Tibial artery (tissue), 4 donors: ENCODE measurements around the gene COMMD3.

Experiments used
- DNase-seq, 2 donors: peaks; one replicate each; pipeline ENCODE4 v3.0.0-alpha.2; 2019
- H3K27ac ChIP-seq, 2 donors: fragments of 200-600 bp; sonication (generic) in 1 of 2; 1 replicate in 1 of 2; 2 replicates in 1 of 2; pipeline ENCODE4 v1.5.1; 2018 to 2019; ENCODE audit warnings: mild to moderate bottlenecking in 1 of 2
- H3K27me3 ChIP-seq, 2 donors: fragments of 200-600 bp; sonication (generic) in 1 of 2; one replicate each; pipeline versions ENCODE4 v1.5.1 to v1.6.0; 2016 to 2019
- H3K36me3 ChIP-seq, 3 donors: fragments of 200-600 bp; sonication (generic) in 2 of 3; one replicate each; pipeline ENCODE4 v1.5.1; 2016 to 2019; ENCODE audit warnings: mild to moderate bottlenecking in 2 of 3
- H3K4me1 ChIP-seq, 4 donors: fragments of 200-600 bp; sonication (generic) in 2 of 4; 1 replicate in 3 of 4; 2 replicates in 1 of 4; pipeline ENCODE4 v1.5.1; 2016 to 2019
- H3K4me3 ChIP-seq, 2 donors: fragments of 200-600 bp; sonication (generic) in 1 of 2; 1 replicate in 1 of 2; 2 replicates in 1 of 2; pipeline ENCODE4 v1.5.1; 2018 to 2019; ENCODE audit warnings: mild to moderate bottlenecking in 2 of 2
- H3K9me3 ChIP-seq, 3 donors: fragments of 200-600 bp; sonication (generic) in 1 of 3; one replicate each; pipeline ENCODE4 v1.5.1; 2016 to 2019
- CTCF ChIP-seq, 2 experiments: fragments of 200-600 bp in 1 of 2; fragments of 450-650 bp in 1 of 2; IDR thresholded peaks; one replicate each; pipeline ENCODE4 v1.5.1; 2017 to 2019; ENCODE audit warnings: antibody characterized with exemption in 2 of 2, mild to moderate bottlenecking in 1 of 2, moderate library complexity in 1 of 2
- intact Hi-C: fragments of 100-400 bp; cut with DNase I; formaldehyde crosslinking; loops from one replicate; pipeline ENCODE4 v1.15.0; 2023; ENCODE audit warnings: low total_unique reads

COMMD3 gene

GRCh38 chr10:22366435-22366703 lies 50.2 kb downstream of the COMMD3 start:
- Histone ChIP-seq H3K4me3 (no peak overlapping the region), H3K27ac (no peak overlapping the region), H3K4me1 (no peaks in the 10 kb centered on the region), H3K36me3 (no peaks in the 10 kb centered on the region), H3K9me3 (no peaks in the 10 kb centered on the region), H3K27me3 (peaks cover 0 to 13% of the 10 kb centered on the region in 2 donors)
- no peak for TF ChIP-seq CTCF (IDR thresholded peaks at IDR 0.05)
- intact Hi-C loops: no loop called here
- no peak for DNase-seq

GRCh38 chr10:22366771-22367170 lies 50.6 kb downstream of the COMMD3 start:
- Histone ChIP-seq H3K9me3 (no peaks in the 10 kb centered on the region), H3K27me3 (peaks cover 0 to 13% of the 10 kb centered on the region in 2 donors), H3K4me1 (no peaks in the 10 kb centered on the region), H3K27ac (no peak overlapping the region), H3K36me3 (no peaks in the 10 kb centered on the region), H3K4me3 (no peak overlapping the region)
- intact Hi-C loops: no loop called here
- no peak for TF ChIP-seq CTCF (IDR thresholded peaks at IDR 0.05)
- no peak for DNase-seq

GRCh38 chr10:22367471-22367870 lies 51.3 kb downstream of the COMMD3 start:
- H3K36me3 ChIP-seq: no peaks in the 10 kb centered on the region
- TF ChIP-seq CTCF (IDR thresholded peaks at IDR 0.05): no peak
- H3K4me1 ChIP-seq: no peaks in the 10 kb centered on the region
- no peak for DNase-seq
- H3K27ac ChIP-seq: no peak overlapping the region
- peaks cover 0 to 12% of the 10 kb centered on the region in 2 donors for H3K27me3 ChIP-seq
- intact Hi-C loops: no loop called here
- H3K9me3 ChIP-seq: no peaks in the 10 kb centered on the region
- H3K4me3 ChIP-seq: no peak overlapping the region

GRCh38 chr10:22368402-22368801 lies 52.2 kb downstream of the COMMD3 start:
- H3K27ac ChIP-seq: no peak overlapping the region
- TF ChIP-seq CTCF (IDR thresholded peaks at IDR 0.05): no peak
- no peak for DNase-seq
- H3K4me1 ChIP-seq: no peaks in the 10 kb centered on the region
- peaks cover 0 to 7% of the 10 kb centered on the region in 2 donors for H3K27me3 ChIP-seq
- H3K4me3 ChIP-seq: no peak overlapping the region
- intact Hi-C loops: no loop called here
- H3K36me3 ChIP-seq: no peaks in the 10 kb centered on the region
- H3K9me3 ChIP-seq: no peaks in the 10 kb centered on the region

- Histone ChIP-seq H3K27me3 (peaks cover 0 to 7% of the 10 kb centered on the region in 2 donors), H3K4me3 (no peak overlapping the region), H3K27ac (no peak overlapping the region), H3K36me3 (no peaks in the 10 kb centered on the region), H3K9me3 (no peaks in the 10 kb centered on the region), H3K4me1 (no peaks in the 10 kb centered on the region)
- intact Hi-C loops: no loop called here
- DNase-seq: no peak
- no peak for TF ChIP-seq CTCF (IDR thresholded peaks at IDR 0.05)
Observed at GRCh38 chr10:22368981-22369380, 52.8 kb downstream of the COMMD3 start.

- H3K36me3 ChIP-seq: no peaks in the 10 kb centered on the region
- H3K4me3 ChIP-seq: no peak overlapping the region
- H3K9me3 ChIP-seq: no peaks in the 10 kb centered on the region
- no peak for TF ChIP-seq CTCF (IDR thresholded peaks at IDR 0.05)
- intact Hi-C loops: no loop called here
- DNase-seq: no peak
- H3K4me1 ChIP-seq: no peaks in the 10 kb centered on the region
- peaks cover 0 to 7% of the 10 kb centered on the region in 2 donors for H3K27me3 ChIP-seq
- no peak overlapping the region for H3K27ac ChIP-seq
Observed at GRCh38 chr10:22369434-22370072, 53.4 kb downstream of the COMMD3 start.
